NOMO-1 (cell line): ENCODE data around the gene ERCC3.
"Not testable (repeated sequence)": the region's sequence is repeated elsewhere in the genome, so short reads cannot be mapped to it uniquely, and the experiment has no call there.

Experiments
- DNase-seq, 2 experiments: peaks; one replicate each; lab custom pipeline; 2025; ENCODE audit not compliant: unreplicated experiment in 2 of 2; lab: John Stamatoyannopoulos, UW

ERCC3 gene

GRCh38 chr2:127227264-127227660 lies 66.7 kb downstream of the ERCC3 start:
- DNase-seq: not testable (repeated sequence)

GRCh38 chr2:127226520-127227263 lies 67.3 kb downstream of the ERCC3 start:
- no peak for DNase-seq

- no peak for DNase-seq
Measured at GRCh38 chr2:127226132-127226519, 67.8 kb downstream of the ERCC3 start.

- no peak for DNase-seq
Measured at GRCh38 chr2:127225186-127225960, 68.6 kb downstream of the ERCC3 start.

- not testable (repeated sequence) for DNase-seq
Measured at GRCh38 chr2:127224135-127224534, 69.8 kb downstream of the ERCC3 start.

- no peak for DNase-seq
Measured at GRCh38 chr2:127220768-127221527, 73.0 kb downstream of the ERCC3 start.

GRCh38 chr2:127220102-127220767 lies 73.7 kb downstream of the ERCC3 start, which contains the start of gene CYP27C1:
TSS of gene CYP27C1 (minus strand) at chr2:127220299. CDS start at chr2:127220270, 29 bp downstream.
- DNase-seq: no peak

- no peak for DNase-seq
Measured at GRCh38 chr2:127219171-127220070, 74.5 kb downstream of the ERCC3 start.

- no peak for DNase-seq
Measured at GRCh38 chr2:127218812-127219170, 75.2 kb downstream of the ERCC3 start.

- no peak for DNase-seq
Measured at GRCh38 chr2:127217470-127218325, 76.2 kb downstream of the ERCC3 start.

GRCh38 chr2:127216593-127216992 lies 77.4 kb downstream of the ERCC3 start:
- no peak for DNase-seq

- DNase-seq: no peak
Measured at GRCh38 chr2:127216095-127216494, 77.8 kb downstream of the ERCC3 start.

- DNase-seq: not testable (repeated sequence)
Measured at GRCh38 chr2:127214201-127214600, 79.7 kb downstream of the ERCC3 start.

- no peak for DNase-seq
Measured at GRCh38 chr2:127208313-127208712, 85.6 kb downstream of the ERCC3 start.
